ENCODE data around the gene LETMD1.

Gene LETMD1

GRCh38 chr12:51108136-51108535 lies 60.0 kb downstream of the LETMD1 start:
- no peak overlapping the region for H3K4me2 ChIP-seq (ENCODE audit: low read depth, low read length, poor library complexity, severe bottlenecking)
- TF ChIP-seq EZH2phosphoT487 (IDR thresholded peaks at IDR 0.05; ENCODE audit: borderline replicate concordance) (no peak), CTCF (conservative IDR thresholded peaks at IDR 0.05; ENCODE audit: low read length) (no peak)
- H3K4me1 ChIP-seq (ENCODE audit: insufficient read depth, low read length, poor library complexity, severe bottlenecking) = peaks cover 10% of the 10 kb centered on the region
- no peak overlapping the region for H3K9ac ChIP-seq (ENCODE audit: low read depth, low read length, poor library complexity, severe bottlenecking)
- no peaks in the 10 kb centered on the region for H3K9me2 ChIP-seq (replicated peaks; ENCODE audit: low read depth, low read length)
- no peaks in the 10 kb centered on the region for H3K9me3 ChIP-seq (ENCODE audit: insufficient read depth, low read depth, low read length)
- H3K79me2 ChIP-seq (ENCODE audit: insufficient read depth, low read length) = no peaks in the 10 kb centered on the region
- H3F3A ChIP-seq (ENCODE audit: low read depth) = no peaks in the 10 kb centered on the region
- H4K20me1 ChIP-seq (ENCODE audit: insufficient read depth, low read length, poor library complexity, severe bottlenecking) = no peaks in the 10 kb centered on the region
- no peaks in the 10 kb centered on the region for H3K27me3 ChIP-seq (ENCODE audit: insufficient read depth, low read length, poor library complexity, severe bottlenecking)
- no peak overlapping the region for H2AFZ ChIP-seq (ENCODE audit: low read length)
- H3K4me3 ChIP-seq (ENCODE audit: low read length, poor library complexity, severe bottlenecking) = no peak overlapping the region
- H3K36me3 ChIP-seq (ENCODE audit: insufficient read depth, low read length) = no peaks in the 10 kb centered on the region
